ENCODE data around the gene CCDC171.

GRCh38 chr9:15718423-15718822 is 165.6 kb downstream of the CCDC171 start:
- no peak for TF ChIP-seq CTCF (IDR thresholded peaks at IDR 0.05)
- no peak for TF ChIP-seq POLR2A (IDR thresholded peaks at IDR 0.05)
- no peak for TF ChIP-seq EP300 (IDR thresholded peaks at IDR 0.05; ENCODE audit: low read depth)
- TF ChIP-seq POLR2AphosphoS5 (IDR thresholded peaks at IDR 0.05), result no peak
